ENCODE results near the gene GTF3C5.
"Not testable (repeated sequence)": the region's sequence is repeated elsewhere in the genome, so short reads cannot be mapped to it uniquely, and the experiment has no call there.

GTF3C5 gene

DNA sequence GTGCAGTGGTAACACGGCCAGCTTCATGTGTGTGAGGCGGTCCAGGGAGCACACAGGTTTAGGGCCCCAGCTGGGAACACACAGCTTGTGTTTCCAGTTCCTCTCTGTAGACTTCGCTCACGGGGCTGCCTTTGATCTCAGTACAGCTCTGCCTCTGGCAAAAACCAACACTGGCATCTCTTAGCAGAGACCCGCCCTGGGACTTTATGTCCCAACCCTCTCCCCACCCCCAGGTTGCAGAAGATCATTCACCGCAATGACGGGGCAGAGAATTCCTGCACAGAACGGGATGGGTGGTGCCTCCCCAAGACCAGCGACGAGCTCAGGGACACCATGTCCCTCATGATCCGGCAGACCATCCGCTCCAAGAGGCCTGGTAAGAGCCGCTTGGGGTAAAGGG lies 25.7 kb downstream of the GTF3C5 start:
- DNase-seq = no peak

DNA sequence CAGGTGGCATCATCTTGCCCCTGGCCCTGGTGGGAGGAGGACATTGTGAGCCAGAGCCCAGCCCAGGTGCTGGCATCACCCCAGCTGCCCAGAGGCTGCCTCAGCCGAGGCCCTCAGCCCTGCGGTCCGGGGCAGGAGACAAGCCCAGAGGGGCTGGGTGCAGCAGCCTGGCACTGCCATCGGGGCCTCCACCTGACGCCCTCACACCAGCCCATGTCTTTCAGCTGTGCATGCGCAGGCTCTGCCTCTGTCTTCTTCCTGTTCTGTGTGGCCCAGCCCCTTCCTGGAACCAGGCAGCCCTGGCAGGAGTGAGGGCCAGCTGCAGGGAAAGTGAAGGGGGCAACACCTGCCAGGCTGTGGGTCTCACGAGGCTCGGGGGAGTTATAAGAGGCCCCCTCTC lies 26.2 kb downstream of the GTF3C5 start:
- no peak for DNase-seq

DNA sequence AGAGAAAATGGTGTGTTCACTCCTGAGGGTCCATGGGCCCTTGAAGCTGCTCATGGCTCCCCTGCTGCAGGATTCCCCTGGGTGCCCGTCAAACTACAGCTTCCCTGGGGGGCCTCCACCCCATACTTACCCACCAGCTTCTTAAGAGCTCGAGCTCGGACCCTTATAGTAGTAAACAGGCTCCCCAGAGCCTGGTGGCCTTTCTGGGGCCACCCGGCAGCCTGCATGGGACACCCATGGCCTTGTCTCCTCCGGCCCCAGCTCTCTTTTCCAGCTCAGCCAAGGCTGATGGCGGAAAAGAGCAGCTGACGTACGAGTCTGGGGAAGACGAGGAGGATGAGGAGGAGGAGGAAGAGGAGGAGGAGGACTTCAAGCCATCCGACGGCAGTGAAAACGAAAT lies 26.8 kb downstream of the GTF3C5 start:
- DNase-seq = no peak

DNA sequence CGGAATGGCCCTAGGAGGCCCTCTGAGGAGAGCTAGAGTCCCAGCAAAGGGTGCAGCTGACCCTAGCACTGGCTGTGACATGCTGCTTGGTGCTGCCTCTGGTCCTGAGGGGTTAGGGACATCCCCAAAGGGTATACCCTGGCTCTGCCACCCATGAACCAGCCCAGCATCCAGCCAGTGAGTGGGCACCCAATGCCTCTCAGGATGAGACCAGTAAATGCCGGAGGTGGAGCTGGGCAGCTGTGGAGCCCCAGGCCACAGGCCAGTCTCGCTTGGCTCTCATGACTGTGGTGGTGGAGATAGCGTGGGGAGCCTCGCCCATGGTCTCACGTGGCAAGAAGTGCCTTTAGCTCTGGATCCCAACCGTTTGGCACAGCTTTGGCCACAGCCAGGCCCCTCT lies 27.3 kb downstream of the GTF3C5 start:
- no peak for DNase-seq

GRCh38 chr9:133058550-133059320 lies 27.9 kb downstream of the GTF3C5 start:
- no peak for DNase-seq

- no peak for DNase-seq
Measured at GRCh38 chr9:133059623-133060022, 28.8 kb downstream of the GTF3C5 start.

DNA sequence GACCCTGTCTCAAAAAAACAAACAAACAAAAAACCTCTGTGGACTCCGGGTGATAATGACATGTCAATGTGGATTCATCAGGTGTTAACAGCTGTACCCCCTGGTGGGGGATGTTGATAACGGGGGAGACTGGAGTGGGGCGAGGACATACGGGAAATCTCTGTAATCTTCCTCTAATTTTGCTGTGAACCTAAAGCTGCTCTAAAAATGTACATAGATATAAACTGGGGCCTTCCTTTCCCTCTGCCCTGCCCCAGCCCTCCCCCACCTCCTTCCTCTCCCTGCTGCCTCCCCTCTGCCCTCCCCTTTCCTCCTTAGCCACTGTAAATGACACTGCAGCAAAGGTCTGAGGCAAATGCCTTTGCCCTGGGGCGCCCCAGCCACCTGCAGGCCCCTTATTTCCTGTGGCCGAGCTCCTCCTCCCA lies 29.6 kb downstream of the GTF3C5 start:
- DNase-seq = no peak

DNA sequence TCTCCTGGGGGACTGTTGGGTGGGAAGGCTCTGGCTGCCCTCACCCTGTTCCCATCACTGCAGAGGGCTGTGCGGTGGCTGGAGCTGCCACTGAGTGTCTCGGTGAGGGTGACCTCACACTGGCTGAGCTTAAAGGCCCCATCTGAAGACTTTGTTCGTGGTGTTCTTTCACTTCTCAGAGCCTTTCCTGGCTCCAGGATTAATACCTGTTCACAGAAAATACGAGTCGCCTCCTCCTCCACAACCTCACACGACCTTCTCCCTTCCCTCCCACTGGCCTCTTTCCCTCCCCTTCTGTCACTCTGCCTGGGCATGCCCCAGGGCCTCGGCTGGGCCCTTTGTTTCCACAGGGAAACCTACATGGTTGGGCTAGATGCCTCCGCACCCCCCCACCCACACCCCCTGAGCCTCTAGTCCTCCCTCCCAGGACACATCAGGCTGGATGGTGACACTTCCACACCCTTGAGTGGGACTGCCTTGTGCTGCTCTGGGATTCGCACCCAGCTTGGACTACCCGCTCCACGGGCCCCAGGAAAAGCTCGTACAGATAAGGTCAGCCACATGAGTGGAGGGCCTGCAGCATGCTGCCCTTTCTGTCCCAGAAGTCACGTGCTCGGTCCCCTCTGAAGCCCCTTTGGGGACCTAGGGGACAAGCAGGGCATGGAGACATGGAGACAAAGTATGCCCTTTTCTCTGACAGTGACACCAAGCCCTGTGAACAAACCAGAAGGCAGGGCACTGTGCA lies 30.4 kb downstream of the GTF3C5 start:
- not testable (repeated sequence) for DNase-seq

DNA sequence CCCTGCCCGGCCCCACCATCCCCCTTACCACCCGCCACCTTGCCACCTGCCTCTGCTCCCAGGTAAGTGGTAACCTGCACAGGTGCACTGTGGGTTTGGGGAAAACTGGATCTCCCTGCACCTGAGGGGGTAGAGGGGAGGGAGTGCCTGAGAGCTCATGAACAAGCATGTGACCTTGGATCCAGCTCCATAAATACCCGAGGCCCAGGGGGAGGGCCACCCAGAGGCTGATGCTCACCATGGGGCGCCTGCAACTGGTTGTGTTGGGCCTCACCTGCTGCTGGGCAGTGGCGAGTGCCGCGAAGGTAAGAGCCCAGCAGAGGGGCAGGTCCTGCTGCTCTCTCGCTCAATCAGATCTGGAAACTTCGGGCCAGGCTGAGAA lies 31.0 kb downstream of the GTF3C5 start, which contains the start of gene CEL:
TSS of gene CEL (plus strand) at position 218 of the 382 bp plus-strand sequence. CDS start at position 240, 22 bp downstream.
- not testable (repeated sequence) for DNase-seq

DNA sequence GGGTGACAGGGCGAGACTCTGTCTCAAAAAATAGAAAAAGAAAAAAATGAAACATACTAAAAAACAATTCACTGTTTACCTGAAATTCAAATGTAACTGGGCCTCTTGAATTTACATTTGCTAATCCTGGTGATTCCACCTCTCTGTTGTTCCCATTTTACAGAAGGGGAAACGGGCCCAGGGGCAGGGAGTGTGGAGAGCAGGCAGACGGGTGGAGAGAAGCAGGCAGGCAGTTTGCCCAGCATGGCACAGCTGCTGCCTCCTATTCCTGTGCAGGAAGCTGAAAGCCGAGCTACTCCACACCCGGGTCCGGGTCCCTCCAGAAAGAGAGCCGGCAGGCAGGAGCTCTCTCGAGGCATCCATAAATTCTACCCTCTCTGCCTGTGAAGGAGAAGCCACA lies 31.8 kb downstream of the GTF3C5 start:
- not testable (repeated sequence) for DNase-seq

DNA sequence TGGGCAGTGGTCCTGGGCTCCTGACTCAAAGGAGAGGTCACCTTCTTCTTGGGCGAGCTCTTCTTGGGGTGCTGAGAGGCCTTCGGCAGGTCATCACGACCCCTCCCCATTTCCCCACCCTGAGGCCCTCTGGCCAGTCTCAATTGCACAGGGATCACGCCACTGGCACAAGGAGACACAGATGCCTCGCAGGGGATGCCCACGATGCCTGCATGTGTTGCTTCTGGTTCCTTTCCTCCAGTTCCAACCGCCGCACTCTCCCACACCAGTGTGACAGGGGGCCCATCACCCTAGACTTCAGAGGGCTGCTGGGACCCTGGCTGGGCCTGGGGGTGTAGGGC lies 32.3 kb downstream of the GTF3C5 start:
- no peak for DNase-seq

DNA sequence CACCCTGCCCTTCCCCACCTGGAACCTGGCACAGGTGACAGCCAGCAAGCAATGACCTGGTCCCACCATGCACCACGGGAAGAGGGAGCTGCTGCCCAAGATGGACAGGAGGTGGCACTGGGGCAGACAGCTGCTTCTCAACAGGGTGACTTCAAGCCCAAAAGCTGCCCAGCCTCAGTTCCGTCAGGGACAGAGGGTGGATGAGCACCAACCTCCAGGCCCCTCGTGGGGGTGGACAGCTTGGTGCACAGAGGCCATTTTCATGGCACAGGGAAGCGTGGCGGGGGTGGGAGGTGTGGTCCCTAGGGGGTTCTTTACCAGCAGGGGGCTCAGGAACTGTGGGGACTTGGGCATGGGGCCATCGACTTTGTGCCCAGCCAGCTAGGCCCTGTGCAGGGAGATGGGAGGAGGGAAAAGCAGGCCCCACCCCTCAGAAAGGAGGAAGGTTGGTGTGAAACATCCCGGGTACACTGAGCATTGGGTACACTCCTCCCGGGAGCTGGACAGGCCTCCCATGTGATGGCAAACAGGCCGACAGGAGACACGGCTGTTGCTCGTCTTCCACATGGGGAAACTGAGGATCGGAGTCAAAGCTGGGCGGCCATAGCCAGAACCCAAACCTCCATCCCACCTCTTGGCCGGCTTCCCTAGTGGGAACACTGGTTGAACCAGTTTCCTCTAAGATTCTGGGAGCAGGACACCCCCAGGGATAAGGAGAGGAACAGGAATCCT lies 32.9 kb downstream of the GTF3C5 start:
- no peak for DNase-seq

GRCh38 chr9:133064241-133065069 lies 33.7 kb downstream of the GTF3C5 start:
- DNase-seq = no peak

DNA sequence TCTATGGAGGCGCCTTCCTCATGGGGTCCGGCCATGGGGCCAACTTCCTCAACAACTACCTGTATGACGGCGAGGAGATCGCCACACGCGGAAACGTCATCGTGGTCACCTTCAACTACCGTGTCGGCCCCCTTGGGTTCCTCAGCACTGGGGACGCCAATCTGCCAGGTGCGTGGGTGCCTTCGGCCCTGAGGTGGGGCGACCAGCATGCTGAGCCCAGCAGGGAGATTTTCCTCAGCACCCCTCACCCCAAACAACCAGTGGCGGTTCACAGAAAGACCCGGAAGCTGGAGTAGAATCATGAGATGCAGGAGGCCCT lies 34.2 kb downstream of the GTF3C5 start:
- no peak for DNase-seq

DNA sequence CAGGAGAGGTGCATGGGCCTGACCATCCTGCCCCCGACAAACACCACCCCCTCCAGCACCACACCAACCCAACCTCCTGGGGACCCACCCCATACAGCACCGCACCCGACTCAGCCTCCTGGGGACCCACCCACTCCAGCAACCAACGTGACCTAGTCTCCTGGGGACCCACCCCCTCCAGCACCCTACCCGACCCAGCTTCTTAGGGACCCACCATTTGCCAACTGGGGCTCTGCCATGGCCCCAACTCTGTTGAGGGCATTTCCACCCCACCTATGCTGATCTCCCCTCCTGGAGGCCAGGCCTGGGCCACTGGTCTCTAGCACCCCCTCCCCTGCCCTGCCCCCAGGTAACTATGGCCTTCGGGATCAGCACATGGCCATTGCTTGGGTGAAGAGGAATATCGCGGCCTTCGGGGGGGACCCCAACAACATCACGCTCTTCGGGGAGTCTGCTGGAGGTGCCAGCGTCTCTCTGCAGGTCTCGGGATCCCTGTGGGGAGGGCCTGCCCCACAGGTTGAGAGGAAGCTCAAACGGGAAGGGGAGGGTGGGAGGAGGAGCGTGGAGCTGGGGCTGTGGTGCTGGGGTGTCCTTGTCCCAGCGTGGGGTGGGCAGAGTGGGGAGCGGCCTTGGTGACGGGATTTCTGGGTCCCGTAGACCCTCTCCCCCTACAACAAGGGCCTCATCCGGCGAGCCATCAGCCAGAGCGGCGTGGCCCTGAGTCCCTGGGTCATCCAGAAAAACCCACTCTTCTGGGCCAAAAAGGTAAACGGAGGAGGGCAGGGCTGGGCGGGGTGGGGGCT lies 35.6 kb downstream of the GTF3C5 start:
- no peak for DNase-seq

DNA sequence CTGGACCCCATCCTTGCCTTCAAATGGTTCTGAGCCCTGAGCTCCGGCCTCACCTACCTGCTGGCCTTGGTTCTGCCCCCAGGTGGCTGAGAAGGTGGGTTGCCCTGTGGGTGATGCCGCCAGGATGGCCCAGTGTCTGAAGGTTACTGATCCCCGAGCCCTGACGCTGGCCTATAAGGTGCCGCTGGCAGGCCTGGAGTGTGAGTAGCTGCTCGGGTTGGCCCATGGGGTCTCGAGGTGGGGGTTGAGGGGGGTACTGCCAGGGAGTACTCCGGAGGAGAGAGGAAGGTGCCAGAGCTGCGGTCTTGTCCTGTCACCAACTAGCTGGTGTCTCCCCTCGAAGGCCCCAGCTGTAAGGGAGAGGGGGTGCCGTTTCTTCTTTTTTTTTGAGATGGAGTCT lies 36.2 kb downstream of the GTF3C5 start:
- no peak for DNase-seq

DNA sequence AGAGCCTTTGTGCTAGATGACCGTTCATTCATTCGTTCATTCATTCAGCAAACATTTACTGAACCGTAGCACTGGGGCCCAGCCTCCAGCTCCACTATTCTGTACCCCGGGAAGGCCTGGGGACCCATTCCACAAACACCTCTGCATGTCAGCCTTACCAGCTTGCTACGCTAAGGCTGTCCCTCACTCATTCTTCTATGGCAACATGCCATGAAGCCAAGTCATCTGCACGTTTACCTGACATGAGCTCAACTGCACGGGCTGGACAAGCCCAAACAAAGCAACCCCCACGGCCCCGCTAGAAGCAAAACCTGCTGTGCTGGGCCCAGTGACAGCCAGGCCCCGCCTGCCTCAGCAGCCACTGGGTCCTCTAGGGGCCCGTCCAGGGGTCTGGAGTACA lies 37.0 kb downstream of the GTF3C5 start:
- DNase-seq = no peak

- not testable (repeated sequence) for DNase-seq
Measured at GRCh38 chr9:133068431-133068830, 37.6 kb downstream of the GTF3C5 start.

GRCh38 chr9:133070500-133070961 lies 39.7 kb downstream of the GTF3C5 start:
- DNase-seq = not testable (repeated sequence)

DNA sequence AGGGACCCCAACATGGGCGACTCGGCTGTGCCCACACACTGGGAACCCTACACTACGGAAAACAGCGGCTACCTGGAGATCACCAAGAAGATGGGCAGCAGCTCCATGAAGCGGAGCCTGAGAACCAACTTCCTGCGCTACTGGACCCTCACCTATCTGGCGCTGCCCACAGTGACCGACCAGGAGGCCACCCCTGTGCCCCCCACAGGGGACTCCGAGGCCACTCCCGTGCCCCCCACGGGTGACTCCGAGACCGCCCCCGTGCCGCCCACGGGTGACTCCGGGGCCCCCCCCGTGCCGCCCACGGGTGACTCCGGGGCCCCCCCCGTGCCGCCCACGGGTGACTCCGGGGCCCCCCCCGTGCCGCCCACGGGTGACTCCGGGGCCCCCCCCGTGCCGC lies 40.2 kb downstream of the GTF3C5 start:
- DNase-seq = not testable (repeated sequence)

- DNase-seq = no peak
Measured at GRCh38 chr9:133071484-133072150, 40.8 kb downstream of the GTF3C5 start.
